HepG2 (cell line): ENCODE data around the gene LOXL3. TPM values are rescaled to one million over a fixed set of nuclear protein-coding genes. Genes with fewer than 3 reads are reported as not detected.

Experiments
- EED ChIP-seq: sonication (generic); formaldehyde crosslinking; IDR thresholded peaks from 2 replicates; pipeline ENCODE4 v1.5.0; 2020; ENCODE audit warnings: mild to moderate bottlenecking, missing genetic modification reagents
- HNF4G ChIP-seq, 2 experiments: sonication (generic) in 1 of 2; formaldehyde crosslinking in 1 of 2; IDR thresholded peaks; 2 replicates each; pipeline versions ENCODE4 v1.4.0 to v1.6.1; 2011 to 2020; ENCODE audit warnings: borderline replicate concordance in 2 of 2, low read depth in 2 of 2, mild to moderate bottlenecking in 2 of 2, low read length in 1 of 2, missing genetic modification reagents in 1 of 2, moderate library complexity in 1 of 2
- NFYB ChIP-seq: sonication (generic); formaldehyde crosslinking; IDR thresholded peaks from 2 replicates; pipeline ENCODE4 v1.4.0; 2020; ENCODE audit warnings: missing genetic modification reagents
- NR2F1 ChIP-seq, 2 experiments: fragments of 450-650 bp in 1 of 2; formaldehyde crosslinking in 1 of 2; IDR thresholded peaks; 2 replicates each; pipeline versions ENCODE4 v1.5.0 to v1.6.1; 2016 to 2020; ENCODE audit warnings: mild to moderate bottlenecking in 1 of 2, missing compliant biosample characterization in 1 of 2, missing genetic modification reagents in 1 of 2, moderate library complexity in 1 of 2
- POLR2AphosphoS5 ChIP-seq: IDR thresholded peaks from 2 replicates; pipeline ENCODE4 v1.6.1; 2012; ENCODE audit warnings: low read depth, low read length
- SNAPC2 ChIP-seq: sonication (generic); formaldehyde crosslinking; IDR thresholded peaks from 2 replicates; pipeline ENCODE4 v1.8.1; 2022; ENCODE audit warnings: mild to moderate bottlenecking, missing genetic modification reagents
- ZBTB7A ChIP-seq: sonication (generic); formaldehyde crosslinking; IDR thresholded peaks from 2 replicates; pipeline ENCODE4 v1.8.0; 2022; ENCODE audit warnings: mild to moderate bottlenecking, missing genetic modification reagents
- ZHX1 ChIP-seq: sonication (generic); formaldehyde crosslinking; IDR thresholded peaks from 2 replicates; pipeline ENCODE4 v1.8.1; 2022; ENCODE audit warnings: low read depth, mild to moderate bottlenecking, missing genetic modification reagents
- ZKSCAN1 ChIP-seq: fragments of 150-350 bp; IDR thresholded peaks from 2 replicates; pipeline ENCODE4 v1.6.1; 2014; ENCODE audit warnings: low read length
- ZNF275 ChIP-seq: sonication (generic); formaldehyde crosslinking; IDR thresholded peaks from 2 replicates; pipeline ENCODE4 v1.8.0; 2022; ENCODE audit warnings: missing genetic modification reagents, mild to moderate bottlenecking, inconsistent platforms, borderline replicate concordance
- ZNF577 ChIP-seq: sonication (generic); formaldehyde crosslinking; IDR thresholded peaks from 2 replicates; pipeline ENCODE4 v1.4.0; 2020; ENCODE audit warnings: mild to moderate bottlenecking, low read depth, missing genetic modification reagents, borderline replicate concordance
- ZNF607 ChIP-seq: sonication (generic); formaldehyde crosslinking; IDR thresholded peaks from 2 replicates; pipeline ENCODE4 v1.5.1; 2020; ENCODE audit warnings: missing genetic modification reagents, mild to moderate bottlenecking, borderline replicate concordance
- ZNF790 ChIP-seq: sonication (generic); formaldehyde crosslinking; IDR thresholded peaks from 2 replicates; pipeline ENCODE4 v1.8.0; 2022; ENCODE audit warnings: missing genetic modification reagents, mild to moderate bottlenecking, borderline replicate concordance
- ZNF800 ChIP-seq: sonication (generic); formaldehyde crosslinking; IDR thresholded peaks from 2 replicates; pipeline ENCODE4 v1.4.0; 2020; ENCODE audit warnings: missing genetic modification reagents
- ZSCAN12 ChIP-seq: sonication (generic); formaldehyde crosslinking; IDR thresholded peaks from 2 replicates; pipeline ENCODE4 v1.9.0; 2021; ENCODE audit warnings: mild to moderate bottlenecking, missing genetic modification reagents
- polyA plus RNA-seq, 8 experiments: library from polyadenylated mRNA; depleted of rRNA in 3 of 8; stranded (reverse) in 7 of 8; unstranded in 1 of 8; fragments of >200 nt; fragmentation: Illumina TruSeq in 4 of 8; extraction: Trizol in 4 of 8; gene quantifications; 2 replicates each; pipeline versions ENCODE4 v1.2.1 to v1.2.3, GENCODE V29; 2011 to 2016; ENCODE audit warnings: low read depth in 4 of 8, missing spikeins in 1 of 8, mixed read lengths in 1 of 8; ENCODE audit not compliant: insufficient read depth in 1 of 8
- total RNA-seq, 5 experiments: library from RNA; depleted of rRNA; stranded (reverse); fragments of >200 nt; fragmentation: Illumina TruSeq; extraction: Trizol; gene quantifications; 2 replicates each; pipeline ENCODE4 v1.2.3, GENCODE V29; 2016; ENCODE audit warnings: low read depth in 1 of 5
- TF ChIP-seq, protein P1 (sequence below): sonication (generic); formaldehyde crosslinking; IDR thresholded peaks from 2 replicates; pipeline ENCODE4 v1.5.1; 2020; ENCODE audit warnings: missing genetic modification reagents, mild to moderate bottlenecking, borderline replicate concordance
- TF ChIP-seq, protein P2 (sequence below): IDR thresholded peaks from 2 replicates; pipeline ENCODE4 v1.6.1; 2016; ENCODE audit warnings: low read depth, borderline replicate concordance
- TF ChIP-seq, protein P3 (sequence below): sonication (generic); formaldehyde crosslinking; IDR thresholded peaks from 2 replicates; pipeline ENCODE4 v1.9.0; 2021; ENCODE audit warnings: missing genetic modification reagents, mild to moderate bottlenecking, borderline replicate concordance

The LOXL3 gene
- total and polyA plus RNA-seq, 2 of the 13 experiments (the other 11 are each of a cell fraction or from before 2014, with no cell fraction given) = 0.55 to 6.5 TPM

GRCh38 chr2:74497777-74498499 is 55.8 kb downstream of the LOXL3 start (continued):
- TF ChIP-seq, protein P1, sequence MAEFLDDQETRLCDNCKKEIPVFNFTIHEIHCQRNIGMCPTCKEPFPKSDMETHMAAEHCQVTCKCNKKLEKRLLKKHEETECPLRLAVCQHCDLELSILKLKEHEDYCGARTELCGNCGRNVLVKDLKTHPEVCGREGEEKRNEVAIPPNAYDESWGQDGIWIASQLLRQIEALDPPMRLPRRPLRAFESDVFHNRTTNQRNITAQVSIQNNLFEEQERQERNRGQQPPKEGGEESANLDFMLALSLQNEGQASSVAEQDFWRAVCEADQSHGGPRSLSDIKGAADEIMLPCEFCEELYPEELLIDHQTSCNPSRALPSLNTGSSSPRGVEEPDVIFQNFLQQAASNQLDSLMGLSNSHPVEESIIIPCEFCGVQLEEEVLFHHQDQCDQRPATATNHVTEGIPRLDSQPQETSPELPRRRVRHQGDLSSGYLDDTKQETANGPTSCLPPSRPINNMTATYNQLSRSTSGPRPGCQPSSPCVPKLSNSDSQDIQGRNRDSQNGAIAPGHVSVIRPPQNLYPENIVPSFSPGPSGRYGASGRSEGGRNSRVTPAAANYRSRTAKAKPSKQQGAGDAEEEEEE (CRISPR knock-in tag) = no peak
- TF ChIP-seq ZHX1 (CRISPR knock-in tag) (no peak), HNF4G (IDR thresholded peaks at IDR 0.05; ENCODE audit: borderline replicate concordance, low read depth, low read length) (no peak), HNF4G (CRISPR knock-in tag; IDR thresholded peaks at IDR 0.05; ENCODE audit: borderline replicate concordance, low read depth) (no peak), ZSCAN12 (no peak), EED (CRISPR knock-in tag) (peak; percentile 86), SNAPC2 (CRISPR knock-in tag) (peak; percentile 74; the same call in 1 of the 2 replicates), ZNF275 (CRISPR knock-in tag) (no peak), POLR2AphosphoS5 (no peak), NFYB (0 out of 2 replicates have a peak, but pooled peaks have one; percentile 9), ZBTB7A (CRISPR knock-in tag) (peak; percentile 64; the same call in 1 of the 2 replicates), ZKSCAN1 (no peak), ZNF800 (CRISPR knock-in tag) (peak; percentile 86), NR2F1 (CRISPR knock-in tag; IDR thresholded peaks at IDR 0.05) (no peak), ZNF607 (no peak), ZNF577 (no peak), ZNF790 (CRISPR knock-in tag) (no peak)
- TF ChIP-seq, protein P2, sequence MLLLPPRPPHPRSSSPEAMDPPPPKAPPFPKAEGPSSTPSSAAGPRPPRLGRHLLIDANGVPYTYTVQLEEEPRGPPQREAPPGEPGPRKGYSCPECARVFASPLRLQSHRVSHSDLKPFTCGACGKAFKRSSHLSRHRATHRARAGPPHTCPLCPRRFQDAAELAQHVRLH (CRISPR knock-in tag) = 0 out of 2 replicates have a peak, but pooled peaks have one; percentile 30
- TF ChIP-seq, protein P3, sequence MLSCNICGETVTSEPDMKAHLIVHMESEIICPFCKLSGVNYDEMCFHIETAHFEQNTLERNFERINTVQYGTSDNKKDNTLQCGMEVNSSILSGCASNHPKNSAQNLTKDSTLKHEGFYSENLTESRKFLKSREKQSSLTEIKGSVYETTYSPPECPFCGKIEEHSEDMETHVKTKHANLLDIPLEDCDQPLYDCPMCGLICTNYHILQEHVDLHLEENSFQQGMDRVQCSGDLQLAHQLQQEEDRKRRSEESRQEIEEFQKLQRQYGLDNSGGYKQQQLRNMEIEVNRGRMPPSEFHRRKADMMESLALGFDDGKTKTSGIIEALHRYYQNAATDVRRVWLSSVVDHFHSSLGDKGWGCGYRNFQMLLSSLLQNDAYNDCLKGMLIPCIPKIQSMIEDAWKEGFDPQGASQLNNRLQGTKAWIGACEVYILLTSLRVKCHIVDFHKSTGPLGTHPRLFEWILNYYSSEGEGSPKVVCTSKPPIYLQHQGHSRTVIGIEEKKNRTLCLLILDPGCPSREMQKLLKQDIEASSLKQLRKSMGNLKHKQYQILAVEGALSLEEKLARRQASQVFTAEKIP (CRISPR knock-in tag) = no peak
